GM19372 (cell line): Measurements from ENCODE around the gene PSMB10.
A peak's percentile ranks its signal among the peaks of the same experiment; 100 is the strongest.
"Not testable (repeated sequence)": the region's sequence is repeated elsewhere in the genome, so short reads cannot be mapped to it uniquely, and the experiment has no call there.

Source experiments
- ATAC-seq: cut with Tn5 transposase; IDR thresholded peaks from one replicate; pipeline ENCODE4 v1.9.1; 2021; ENCODE audit warnings: mild to moderate bottlenecking, low read depth, moderate library complexity; ENCODE audit not compliant: unreplicated experiment

The PSMB10 gene

GRCh38 chr16:67943256-67943618, 6.6 kb upstream of the PSMB10 start:
- no peak for ATAC-seq

GRCh38 chr16:67942510-67943255, 6.0 kb upstream of the PSMB10 start:
- ATAC-seq, result no peak

GRCh38 chr16:67942200-67942509, 5.5 kb upstream of the PSMB10 start:
- no peak for ATAC-seq

- no peak for ATAC-seq
Observed at GRCh38 chr16:67941469-67942199, 5.0 kb upstream of the PSMB10 start.

- ATAC-seq, result no peak
Observed at GRCh38 chr16:67940446-67941089, 3.9 kb upstream of the PSMB10 start.

GRCh38 chr16:67939507-67940445, 3.1 kb upstream of the PSMB10 start:
- no peak for ATAC-seq

- not testable (repeated sequence) for ATAC-seq
Observed at GRCh38 chr16:67937713-67938112, 1.1 kb upstream of the PSMB10 start.

- peak; percentile 43 for ATAC-seq
Observed at GRCh38 chr16:67936880-67937605, 393 bp upstream of the PSMB10 start.

- ATAC-seq, result peak; percentile 88
Observed at GRCh38 chr16:67935402-67936123, 1.1 kb downstream of the PSMB10 start.

GRCh38 chr16:67935101-67935401, 1.6 kb downstream of the PSMB10 start:
- ATAC-seq, result no peak

GRCh38 chr16:67934306-67935100, 2.1 kb downstream of the PSMB10 start:
- ATAC-seq, result no peak

GRCh38 chr16:67933805-67934204, 2.8 kb downstream of the PSMB10 start:
- ATAC-seq, result no peak

- ATAC-seq, result no peak
Observed at GRCh38 chr16:67932462-67932840, 4.2 kb downstream of the PSMB10 start.

- no peak for ATAC-seq
Observed at GRCh38 chr16:67931712-67932461, 4.8 kb downstream of the PSMB10 start, which contains the start of gene CTRL. Gene CTRL (minus strand): TSS chr16:67931862. CDS start chr16:67931852, 10 bp downstream.

- no peak for ATAC-seq
Observed at GRCh38 chr16:67930678-67931211, 5.9 kb downstream of the PSMB10 start.

GRCh38 chr16:67930191-67930590, 6.5 kb downstream of the PSMB10 start:
- no peak for ATAC-seq

GRCh38 chr16:67928561-67929364, 7.9 kb downstream of the PSMB10 start:
- ATAC-seq, result no peak
